Bronchial epithelial cell (primary cell): ENCODE measurements around the gene NANOS2. TPM values are rescaled to one million over a fixed set of nuclear protein-coding genes. Genes with fewer than 3 reads are reported as not detected.

Source experiments
- DNase-seq: peaks from one replicate; pipeline ENCODE4 v3.0.0-alpha.2; 2010; ENCODE audit warnings: low read depth
- FAIRE-seq: peaks from 2 replicates; lab custom pipeline; 2011; peaks lifted over from hg19 to GRCh38; lab: Jason Lieb, UNC
- H3K27me3 ChIP-seq: 2 replicates; pipeline ENCODE4 v1.5.1; 2011; ENCODE audit warnings: low read length; ENCODE audit not compliant: control insufficient read depth, insufficient read depth
- H3K36me3 ChIP-seq: 2 replicates; pipeline ENCODE4 v1.5.1; 2011; ENCODE audit warnings: low read length; ENCODE audit not compliant: control insufficient read depth, insufficient read depth
- H3K4me3 ChIP-seq: 2 replicates; pipeline ENCODE4 v1.5.1; 2011; ENCODE audit warnings: mild to moderate bottlenecking, low read depth, low read length, control low read depth
- total RNA-seq: library from RNA; depleted of rRNA; stranded (reverse); fragments of >200 nt; gene quantifications from 2 replicates; pipeline ENCODE4 v1.2.1, GENCODE V29; 2014
- TF ChIP-seq, protein P1 (sequence below): IDR thresholded peaks from 2 replicates; pipeline ENCODE4 v1.5.1; 2011; ENCODE audit warnings: mild to moderate bottlenecking, moderate library complexity, low read length, control low read depth, inconsistent platforms; ENCODE audit not compliant: insufficient read depth, severe bottlenecking

NANOS2 gene
- total RNA-seq, 1 donor from 2014 or later, result not detected

DNA sequence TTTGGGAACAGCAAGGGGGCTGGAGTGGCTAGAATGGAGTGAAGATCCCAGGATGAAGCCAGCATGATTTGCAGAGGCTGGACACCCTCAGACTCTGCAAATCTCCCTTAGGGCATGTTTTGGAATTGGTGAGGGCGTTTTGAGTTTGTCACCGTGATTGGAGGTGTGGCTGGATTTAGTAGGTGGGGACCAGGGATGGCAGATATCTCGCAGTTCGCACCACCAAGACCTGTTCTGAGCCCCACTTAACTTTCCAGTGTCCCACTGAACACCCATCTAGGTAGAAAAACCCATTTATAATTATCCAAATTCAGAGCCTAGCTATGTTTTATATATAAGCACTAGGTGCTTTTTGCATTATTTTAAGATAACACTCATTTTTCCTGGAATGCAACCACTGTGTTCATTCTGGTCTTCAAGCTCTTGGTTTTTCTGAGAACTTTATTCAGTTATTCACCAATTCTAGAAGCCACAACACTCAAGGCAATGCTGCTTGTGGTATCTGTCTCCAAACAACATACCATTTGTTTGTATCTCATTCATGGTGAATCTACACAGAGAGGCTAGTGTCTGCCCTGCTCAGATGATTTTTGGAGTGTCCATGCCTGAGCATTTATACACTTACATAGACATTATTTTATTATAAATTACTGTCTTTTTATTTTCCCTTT lies 3.0 kb upstream of the NANOS2 start:
- Histone ChIP-seq H3K27me3 (no peaks in the 10 kb centered on the region), H3K36me3 (no peaks in the 10 kb centered on the region), H3K4me3 (no peak overlapping the region)
- FAIRE-seq, result no peak
- DNase-seq, result no peak
- TF ChIP-seq, protein P1, sequence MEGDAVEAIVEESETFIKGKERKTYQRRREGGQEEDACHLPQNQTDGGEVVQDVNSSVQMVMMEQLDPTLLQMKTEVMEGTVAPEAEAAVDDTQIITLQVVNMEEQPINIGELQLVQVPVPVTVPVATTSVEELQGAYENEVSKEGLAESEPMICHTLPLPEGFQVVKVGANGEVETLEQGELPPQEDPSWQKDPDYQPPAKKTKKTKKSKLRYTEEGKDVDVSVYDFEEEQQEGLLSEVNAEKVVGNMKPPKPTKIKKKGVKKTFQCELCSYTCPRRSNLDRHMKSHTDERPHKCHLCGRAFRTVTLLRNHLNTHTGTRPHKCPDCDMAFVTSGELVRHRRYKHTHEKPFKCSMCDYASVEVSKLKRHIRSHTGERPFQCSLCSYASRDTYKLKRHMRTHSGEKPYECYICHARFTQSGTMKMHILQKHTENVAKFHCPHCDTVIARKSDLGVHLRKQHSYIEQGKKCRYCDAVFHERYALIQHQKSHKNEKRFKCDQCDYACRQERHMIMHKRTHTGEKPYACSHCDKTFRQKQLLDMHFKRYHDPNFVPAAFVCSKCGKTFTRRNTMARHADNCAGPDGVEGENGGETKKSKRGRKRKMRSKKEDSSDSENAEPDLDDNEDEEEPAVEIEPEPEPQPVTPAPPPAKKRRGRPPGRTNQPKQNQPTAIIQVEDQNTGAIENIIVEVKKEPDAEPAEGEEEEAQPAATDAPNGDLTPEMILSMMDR, result no peak

- H3K27me3 ChIP-seq, result no peaks in the 10 kb centered on the region
- DNase-seq (no peak), FAIRE-seq (peak; percentile 93)
- no peaks in the 10 kb centered on the region for H3K36me3 ChIP-seq
- no peak overlapping the region for H3K4me3 ChIP-seq
- TF ChIP-seq, protein P1, result no peak
Measured at GRCh38 chr19:45911291-45911690, 3.3 kb downstream of the NANOS2 start.

DNA sequence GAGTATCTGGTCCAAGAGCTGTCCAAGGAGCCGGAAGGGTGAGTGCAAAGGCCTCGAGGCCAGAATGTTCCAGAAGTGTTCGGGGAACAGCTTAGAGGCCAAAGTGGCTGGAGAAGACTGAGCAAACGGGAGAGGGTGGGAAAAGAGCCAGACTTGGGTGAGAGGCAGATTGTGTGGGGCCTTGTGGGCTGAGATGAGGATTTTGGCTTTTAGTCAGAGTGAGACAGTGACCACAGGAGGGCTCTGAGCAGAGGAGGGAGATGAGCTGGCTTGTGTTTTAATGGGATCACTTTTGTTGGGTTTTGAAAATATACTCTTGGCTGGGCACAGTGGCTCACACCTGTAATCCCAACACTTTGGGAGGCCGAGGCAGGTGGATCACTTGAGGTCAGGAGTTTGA lies 5.6 kb downstream of the NANOS2 start:
- no peak overlapping the region for H3K4me3 ChIP-seq
- no peaks in the 10 kb centered on the region for H3K27me3 ChIP-seq
- DNase-seq (no peak), FAIRE-seq (no peak)
- TF ChIP-seq, protein P1, result no peak
- H3K36me3 ChIP-seq, result no peaks in the 10 kb centered on the region

DNA sequence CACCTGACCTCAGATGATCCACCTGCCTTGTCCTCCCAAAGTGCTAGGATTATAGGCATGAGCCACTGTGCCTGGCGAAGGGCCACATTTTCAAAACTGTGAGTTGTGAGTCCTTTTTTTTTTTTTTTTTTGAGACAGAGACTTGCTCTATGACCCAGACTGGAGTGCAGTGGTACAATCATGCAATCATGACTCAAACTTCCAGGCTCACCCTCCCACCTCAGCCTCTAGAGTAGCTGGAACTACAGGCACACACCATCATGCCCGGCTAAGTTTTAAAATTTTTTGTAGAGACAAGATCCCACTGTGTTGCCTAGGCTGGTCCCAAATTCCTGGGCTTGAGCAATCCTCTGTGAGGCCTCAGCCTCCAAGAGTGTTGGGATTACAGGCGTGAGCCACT lies 8.4 kb downstream of the NANOS2 start:
- no peaks in the 10 kb centered on the region for H3K27me3 ChIP-seq
- TF ChIP-seq, protein P1, result no peak
- DNase-seq (peak; percentile 78), FAIRE-seq (no peak)
- H3K4me3 ChIP-seq, result no peak overlapping the region
- H3K36me3 ChIP-seq, result no peaks in the 10 kb centered on the region

DNA sequence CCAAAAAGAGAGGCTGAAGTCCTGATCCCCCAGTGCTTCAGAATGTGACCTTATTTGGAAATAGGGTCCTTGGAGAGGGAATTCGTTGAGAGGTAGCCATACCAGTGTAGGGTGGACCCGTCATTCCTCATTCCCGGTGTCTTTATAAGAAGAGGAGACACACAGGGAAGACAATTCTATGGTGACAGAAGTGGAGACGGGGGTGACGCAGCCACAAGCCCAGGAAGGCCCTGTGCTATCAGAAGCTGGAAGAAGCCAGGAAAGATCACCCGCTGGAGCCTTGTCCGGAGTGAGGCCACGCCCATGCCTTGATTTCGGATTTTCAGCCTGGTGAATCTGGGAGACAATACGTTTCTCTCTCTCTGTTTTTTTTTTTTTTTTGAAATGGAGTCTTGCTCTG lies 9.6 kb downstream of the NANOS2 start:
- Histone ChIP-seq H3K36me3 (no peaks in the 10 kb centered on the region), H3K27me3 (no peaks in the 10 kb centered on the region), H3K4me3 (no peak overlapping the region)
- no peak for DNase-seq
- TF ChIP-seq, protein P1, result no peak
- no peak for FAIRE-seq
